Mucosa of gallbladder (tissue), 1 donor: ENCODE data around the gene GPR132. TPM values are rescaled to one million over a fixed set of nuclear protein-coding genes. Genes with fewer than 3 reads are reported as not detected.
"Not testable (repeated sequence)": the region's sequence is repeated elsewhere in the genome, so short reads cannot be mapped to it uniquely, and the experiment has no call there.

ENCODE experiments used
- DNase-seq: peaks from one replicate; pipeline ENCODE4 v3.0.0-alpha.2; 2020; ENCODE audit warnings: low spot score
- total RNA-seq: library from RNA; stranded (reverse); gene quantifications from one replicate; pipeline ENCODE4 v1.2.1, GENCODE V29; 2021
- donor health status: DM: no; HTN: no; CAD: no.

GPR132 gene, protein sequence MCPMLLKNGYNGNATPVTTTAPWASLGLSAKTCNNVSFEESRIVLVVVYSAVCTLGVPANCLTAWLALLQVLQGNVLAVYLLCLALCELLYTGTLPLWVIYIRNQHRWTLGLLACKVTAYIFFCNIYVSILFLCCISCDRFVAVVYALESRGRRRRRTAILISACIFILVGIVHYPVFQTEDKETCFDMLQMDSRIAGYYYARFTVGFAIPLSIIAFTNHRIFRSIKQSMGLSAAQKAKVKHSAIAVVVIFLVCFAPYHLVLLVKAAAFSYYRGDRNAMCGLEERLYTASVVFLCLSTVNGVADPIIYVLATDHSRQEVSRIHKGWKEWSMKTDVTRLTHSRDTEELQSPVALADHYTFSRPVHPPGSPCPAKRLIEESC
- 3.7 TPM for total RNA-seq

DNA sequence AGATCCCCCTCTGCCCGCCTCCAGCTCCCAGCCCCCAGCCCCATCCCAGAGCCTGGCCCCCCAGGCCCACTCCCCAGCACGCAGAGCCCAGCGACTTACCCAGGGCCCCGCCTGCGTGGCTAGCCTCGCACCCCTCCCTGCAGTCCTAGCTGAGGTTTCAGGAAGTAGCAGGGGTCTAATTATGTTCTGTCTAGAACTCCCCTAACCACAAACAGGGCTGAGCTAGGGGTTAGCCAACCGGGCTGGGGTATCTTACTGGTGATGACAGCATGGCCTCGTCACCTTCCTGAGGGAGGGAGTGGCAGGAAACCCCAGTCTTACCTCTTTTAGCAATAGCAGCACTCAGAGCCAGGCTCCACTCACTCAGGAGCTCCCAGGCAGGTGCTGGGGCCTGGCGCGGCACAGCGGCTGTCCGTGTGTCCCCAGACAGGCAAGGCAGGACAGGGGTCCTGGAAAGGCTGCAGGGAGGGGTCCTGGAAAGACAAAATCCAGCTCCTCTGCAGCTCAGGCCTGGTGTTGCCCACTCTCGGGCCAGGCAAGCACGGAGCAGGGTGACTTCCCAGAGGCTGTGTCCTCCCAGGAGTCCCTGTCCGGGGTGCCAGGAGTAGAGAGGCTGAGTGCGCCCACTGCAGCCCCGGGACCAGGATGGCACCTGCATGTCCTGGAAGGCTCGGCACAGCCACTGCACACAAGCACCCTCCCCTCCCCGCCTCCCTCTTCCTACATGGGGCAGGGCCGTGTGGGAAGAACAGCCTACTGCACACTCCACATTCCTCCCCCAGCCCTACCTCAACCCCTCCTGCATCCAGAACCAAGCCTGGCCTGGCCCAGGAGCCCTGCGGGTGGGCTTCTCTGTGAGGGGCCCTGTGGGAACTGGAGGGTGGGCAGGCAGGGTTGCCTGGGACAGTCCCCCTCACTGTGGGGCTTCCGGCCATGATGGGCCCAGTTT lies at the start of gene GPR132:
TSS of gene GPR132 (minus strand) at position 151 of the 949 bp plus-strand sequence. CDS start 10,010 bp downstream, outside the sequence.
- peak; percentile 66 for DNase-seq

DNA sequence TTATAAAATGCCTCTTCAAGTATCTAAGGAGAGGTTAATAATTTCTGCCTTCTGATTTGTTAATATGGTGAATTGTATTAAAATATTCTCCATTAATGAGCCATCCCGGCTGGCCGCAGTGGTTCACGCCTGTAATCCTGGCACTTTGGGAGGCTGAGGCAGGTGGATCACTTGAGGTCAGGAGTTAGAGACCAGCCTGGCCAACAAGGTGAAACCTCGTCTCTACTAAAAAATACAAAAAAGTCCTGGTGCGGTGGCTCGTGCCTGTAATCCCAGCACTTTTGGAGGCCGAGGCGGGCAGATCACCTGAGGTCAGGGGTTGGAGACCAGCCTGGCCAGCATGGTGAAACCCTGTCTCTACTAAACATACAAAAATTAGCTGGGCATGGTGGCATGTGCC lies 44.0 kb upstream of the GPR132 start:
- DNase-seq = not testable (repeated sequence)

DNA sequence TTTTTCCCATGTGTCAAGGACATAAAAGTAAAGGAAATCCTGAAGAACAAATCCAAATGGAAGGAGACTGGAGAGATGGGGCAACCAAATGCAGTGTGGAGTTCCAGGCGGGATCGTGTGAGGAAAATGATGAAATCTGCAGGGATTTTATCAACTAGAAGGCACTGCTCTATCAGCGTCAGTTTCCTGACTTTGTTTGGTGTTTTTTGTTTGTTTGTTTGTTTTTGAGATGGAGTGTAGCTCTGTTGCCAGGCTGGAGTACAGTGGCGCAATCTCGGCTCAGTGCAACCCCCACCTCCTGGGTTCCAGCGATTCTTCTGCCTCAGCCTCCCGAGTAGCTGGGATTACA lies 43.3 kb upstream of the GPR132 start:
- no peak for DNase-seq

DNA sequence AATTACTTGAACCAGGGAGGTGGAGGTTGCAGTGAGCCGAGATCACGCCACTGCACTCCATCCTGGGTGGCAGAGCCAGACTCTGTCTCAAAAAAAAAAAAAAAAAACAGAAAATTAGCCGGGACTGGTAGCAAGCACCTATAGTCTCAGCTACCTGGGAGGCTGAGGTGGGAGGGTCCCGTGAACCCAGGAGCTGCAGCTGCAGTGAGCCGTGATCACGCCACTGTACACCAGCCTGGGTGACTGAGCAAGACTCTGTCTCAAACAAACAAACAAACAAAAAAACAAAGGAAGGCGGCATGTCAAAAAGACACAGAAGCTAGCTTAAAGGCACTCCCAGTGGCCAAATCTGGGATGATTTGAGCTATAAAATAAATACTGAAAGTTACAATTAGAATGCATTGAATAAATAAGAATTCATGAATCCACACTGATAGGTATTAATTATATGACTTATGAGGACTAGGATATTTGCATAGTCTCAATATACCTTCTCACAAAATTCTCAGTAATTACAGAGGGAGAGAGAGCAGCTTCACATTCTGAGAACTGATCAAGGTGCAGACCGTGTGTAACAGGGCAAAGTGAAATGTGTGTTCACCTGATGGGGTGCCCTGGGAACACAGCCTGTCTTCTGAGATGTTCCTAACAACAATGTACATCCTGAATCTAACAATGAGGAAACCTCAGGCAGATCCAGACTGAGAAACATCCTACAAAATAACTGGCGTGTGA lies 42.7 kb upstream of the GPR132 start:
- DNase-seq = no peak

DNA sequence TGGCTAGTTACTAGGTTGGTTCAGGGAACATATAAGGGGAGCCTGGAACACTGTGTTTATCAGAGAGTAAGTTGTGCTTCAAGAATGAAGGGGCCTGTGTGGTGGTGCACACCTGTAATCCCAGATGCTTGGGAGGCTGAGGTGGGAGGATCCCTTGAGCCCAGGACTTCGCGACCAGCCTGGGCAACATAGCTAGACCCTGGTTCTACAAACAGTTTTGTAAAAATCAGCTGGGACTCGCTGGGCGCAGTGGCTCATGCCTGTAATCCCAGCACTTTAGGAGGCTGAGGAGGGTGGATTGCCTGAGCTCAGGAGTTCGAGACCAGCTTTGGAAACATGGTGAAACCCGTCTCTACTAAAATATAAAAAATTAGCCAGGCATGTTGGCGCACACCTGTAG lies 42.1 kb upstream of the GPR132 start:
- no peak for DNase-seq

DNA sequence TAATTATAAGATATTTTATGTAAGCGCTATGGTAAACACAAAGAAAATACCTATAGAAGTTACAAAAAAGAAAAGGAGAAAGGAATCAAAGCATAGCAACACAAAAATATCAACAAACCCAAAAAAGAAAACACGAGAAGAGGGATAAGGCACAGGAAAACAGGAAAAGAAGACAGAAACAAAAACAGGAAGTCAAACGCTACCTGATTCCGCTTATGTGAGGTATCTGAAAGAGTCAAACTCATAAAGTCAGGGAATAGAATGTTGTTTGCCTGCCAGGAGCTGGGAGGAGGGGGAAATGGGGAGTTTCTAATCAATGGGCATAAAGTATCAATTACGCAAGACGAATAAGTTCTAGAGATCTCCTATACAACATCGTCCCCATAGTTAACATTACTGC lies 39.9 kb upstream of the GPR132 start:
- no peak for DNase-seq

DNA sequence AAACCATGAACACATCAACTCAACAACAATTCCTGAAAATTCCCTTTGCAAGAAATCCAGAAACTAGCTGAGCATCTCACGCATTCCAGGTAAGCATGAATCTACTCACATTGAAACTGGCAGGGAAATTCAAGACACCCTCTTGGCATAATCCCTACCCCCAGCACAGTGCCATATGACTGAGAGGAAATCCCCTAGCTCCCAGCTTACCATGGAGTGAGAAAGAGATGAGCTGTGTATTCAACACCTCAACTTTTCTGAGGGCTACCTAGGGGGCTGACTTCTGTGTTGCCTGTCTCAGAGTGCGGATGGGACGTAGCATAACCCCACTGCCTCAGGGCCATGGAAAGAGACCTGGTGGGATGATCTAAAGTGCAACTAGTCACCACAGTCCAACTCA lies 37.7 kb upstream of the GPR132 start:
- no peak for DNase-seq

DNA sequence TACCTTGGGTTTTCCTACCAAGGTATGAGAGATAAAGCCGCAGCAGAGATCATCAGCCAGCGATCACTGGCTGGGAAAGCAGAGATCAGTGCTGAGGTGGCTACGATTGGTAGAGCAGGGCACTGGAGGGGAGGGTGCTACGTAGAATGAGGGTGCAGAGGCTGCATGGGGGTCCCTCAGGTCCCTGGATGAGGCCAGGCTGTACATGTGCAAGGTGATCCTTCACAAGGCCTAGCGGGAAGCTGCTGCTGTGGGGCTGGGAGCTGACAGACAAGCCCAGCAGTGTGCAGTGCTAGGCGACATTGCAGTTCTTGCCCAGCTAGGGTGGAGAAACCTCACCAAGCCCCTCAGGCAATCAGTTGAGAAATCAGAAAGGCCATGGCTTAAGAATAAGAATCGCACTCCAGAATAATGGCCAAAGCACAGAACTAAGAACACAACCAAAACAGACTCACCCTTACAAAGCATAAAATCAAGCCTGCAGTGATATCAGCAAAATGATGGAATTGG lies 37.2 kb upstream of the GPR132 start:
- no peak for DNase-seq

DNA sequence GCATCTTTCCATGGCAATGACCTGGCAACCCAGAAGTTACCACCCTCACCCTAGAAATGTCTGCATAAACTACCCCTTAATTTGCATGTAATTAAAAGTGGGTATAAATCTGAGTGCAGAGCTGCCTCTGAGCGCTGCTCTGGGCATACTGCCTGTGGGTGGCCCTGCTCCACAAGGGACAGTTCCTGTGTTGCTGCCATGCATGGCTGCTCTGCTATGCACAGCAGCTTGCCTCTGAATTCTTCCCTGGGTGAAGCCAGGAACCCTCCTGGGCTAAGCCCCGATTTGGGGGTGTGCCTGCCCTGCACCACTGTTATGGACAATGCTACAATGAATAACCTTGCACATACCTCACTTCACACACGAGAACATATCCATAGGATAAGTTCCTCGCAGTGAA lies 35.7 kb upstream of the GPR132 start:
- no peak for DNase-seq

DNA sequence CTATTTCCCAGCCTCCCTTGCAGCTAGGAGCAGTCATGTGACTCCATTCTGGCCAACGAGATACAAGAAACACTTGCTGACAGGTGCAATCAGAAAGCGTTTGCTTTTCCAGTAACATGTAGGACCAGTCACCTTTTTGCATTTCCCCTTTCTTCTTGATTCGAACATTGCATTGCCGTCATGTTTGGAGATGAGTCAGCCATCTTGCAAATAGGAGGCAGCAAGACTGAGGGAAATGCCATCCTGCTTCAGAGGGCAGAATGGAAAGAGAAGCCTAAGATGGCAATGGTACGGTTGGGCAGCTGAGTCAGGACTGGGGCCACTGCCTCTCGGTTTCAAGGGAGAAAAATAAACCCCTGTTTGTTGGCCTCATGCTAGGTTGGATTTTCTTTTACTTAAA lies 34.5 kb upstream of the GPR132 start:
- DNase-seq = no peak

DNA sequence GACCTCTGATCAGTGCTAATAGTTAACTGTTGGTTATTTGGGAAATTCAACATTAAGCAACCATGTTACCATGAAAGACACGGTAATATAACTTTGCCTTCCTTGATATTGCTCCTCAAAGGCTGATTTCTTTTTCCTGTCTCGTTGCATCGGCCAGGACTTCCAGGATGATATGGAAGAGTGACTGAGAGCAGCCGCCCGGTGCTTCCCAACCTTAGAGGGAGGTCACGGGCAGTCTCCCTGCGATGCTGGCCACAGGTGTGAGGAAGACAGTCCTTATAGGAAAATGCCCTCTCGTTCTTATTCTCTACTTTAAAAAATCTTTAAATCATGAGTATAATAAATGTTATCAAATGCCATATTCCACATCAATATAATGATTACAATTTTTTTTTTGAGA lies 33.1 kb upstream of the GPR132 start:
- DNase-seq = no peak

DNA sequence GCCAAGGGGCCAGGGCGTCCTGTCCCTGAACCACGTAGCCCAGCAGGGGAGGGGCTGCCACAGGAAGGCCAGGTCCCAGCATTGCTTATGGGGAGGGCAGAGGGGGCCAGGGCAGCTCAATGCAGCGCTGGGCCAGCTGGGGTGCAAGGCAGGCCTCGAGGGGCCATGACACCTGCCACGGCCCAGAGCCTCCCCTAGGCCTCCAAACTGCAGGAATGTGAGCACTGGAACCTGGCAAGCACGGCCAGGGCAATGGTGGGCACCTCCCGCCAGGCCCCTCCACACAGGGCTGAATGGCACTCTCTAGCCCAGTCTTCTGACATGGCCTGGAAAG lies 32.5 kb upstream of the GPR132 start:
- no peak for DNase-seq

DNA sequence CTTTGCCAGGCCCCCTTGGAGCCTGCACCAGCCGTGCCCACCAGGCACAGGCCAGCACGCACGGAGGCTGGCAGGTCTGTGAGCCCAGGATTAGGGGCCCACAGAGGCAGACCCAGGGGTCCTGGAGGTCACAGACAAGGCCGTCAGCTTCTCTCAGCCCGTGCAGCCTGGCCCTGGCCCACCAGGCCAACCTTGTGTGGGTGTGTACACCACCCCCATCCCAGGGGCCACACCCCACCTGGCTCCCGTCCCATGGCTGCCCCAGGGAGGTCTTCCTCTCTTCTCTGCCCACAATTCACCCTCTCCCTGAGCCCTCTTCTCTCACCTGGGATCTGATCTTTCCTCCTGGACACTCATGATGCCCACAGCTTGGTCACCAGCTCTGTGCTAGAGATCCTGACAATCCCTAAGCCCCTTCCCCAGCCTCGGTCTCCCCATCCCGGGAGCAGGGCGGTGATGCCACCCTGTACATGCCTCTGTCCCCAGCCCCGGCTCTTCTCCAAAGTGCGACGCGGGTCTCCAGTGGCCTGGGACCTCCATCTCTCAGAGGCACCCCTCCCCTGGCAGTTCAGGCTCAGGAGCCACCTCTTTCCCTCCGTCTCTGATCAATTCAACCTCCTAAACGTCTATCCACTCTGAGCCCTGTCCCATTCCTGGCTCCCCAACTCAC lies 31.1 kb upstream of the GPR132 start:
- no peak for DNase-seq

DNA sequence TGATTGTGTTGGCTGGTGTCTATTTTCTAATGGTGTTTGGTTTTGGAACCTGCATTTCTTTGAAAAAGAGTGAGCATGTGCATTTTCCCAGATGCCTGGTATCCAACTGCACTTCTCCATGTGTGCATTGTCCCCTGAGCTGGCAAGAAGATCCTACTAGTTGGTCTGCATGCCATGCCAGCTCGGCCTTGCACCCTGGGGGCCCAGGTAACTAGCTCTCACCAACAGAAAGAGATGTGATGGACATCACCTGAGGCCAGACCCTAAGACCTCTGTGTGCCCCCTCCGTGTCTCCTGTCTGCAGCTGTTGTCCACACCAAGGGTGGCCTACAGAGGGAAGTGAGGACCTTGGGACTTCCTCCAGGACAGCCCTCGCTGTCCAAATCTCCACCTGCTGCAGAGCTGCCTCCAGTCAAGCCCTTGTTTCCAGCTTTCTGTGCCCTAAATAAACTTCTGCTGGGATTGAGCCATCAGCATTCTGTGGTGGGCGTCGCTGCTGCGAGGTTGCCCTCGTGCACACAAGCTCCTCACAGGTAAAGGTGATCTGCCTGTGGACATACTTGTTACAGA lies 30.1 kb upstream of the GPR132 start:
- no peak for DNase-seq

DNA sequence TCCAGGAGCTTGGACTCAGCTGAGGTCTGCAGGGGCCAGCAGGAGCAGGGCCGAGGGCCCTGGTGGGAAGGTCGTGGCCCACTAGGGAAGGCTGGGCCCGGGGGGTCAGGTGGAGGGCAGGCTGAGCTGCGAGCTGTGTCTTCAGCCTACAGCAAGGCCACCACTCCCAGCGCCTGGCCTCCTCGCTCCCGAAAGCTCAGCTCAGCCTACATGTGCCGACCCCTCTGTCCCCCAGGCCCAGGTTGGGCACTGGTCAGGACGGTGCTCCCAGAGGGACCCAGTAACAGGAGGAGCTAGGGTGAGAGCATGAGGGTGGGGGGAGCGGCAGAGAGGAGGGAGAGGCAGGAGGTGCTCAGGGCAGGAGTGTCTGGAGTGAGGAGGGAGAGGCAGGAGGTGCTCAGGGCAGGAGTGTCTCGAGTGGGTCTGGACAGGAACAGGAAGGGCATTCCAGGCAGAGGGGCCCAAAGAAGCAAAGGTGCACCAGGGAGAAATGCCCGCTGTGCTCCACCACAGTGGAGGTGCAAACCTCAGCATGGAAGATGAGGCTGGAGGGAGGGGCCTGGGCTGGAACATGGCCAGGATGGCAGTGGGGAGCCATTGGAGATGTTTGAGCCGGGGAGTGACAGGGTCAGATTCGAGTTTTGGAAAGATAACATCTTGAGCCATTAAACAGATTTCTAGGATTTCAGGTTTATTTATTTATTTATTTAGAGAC lies 29.1 kb upstream of the GPR132 start:
- DNase-seq = no peak

DNA sequence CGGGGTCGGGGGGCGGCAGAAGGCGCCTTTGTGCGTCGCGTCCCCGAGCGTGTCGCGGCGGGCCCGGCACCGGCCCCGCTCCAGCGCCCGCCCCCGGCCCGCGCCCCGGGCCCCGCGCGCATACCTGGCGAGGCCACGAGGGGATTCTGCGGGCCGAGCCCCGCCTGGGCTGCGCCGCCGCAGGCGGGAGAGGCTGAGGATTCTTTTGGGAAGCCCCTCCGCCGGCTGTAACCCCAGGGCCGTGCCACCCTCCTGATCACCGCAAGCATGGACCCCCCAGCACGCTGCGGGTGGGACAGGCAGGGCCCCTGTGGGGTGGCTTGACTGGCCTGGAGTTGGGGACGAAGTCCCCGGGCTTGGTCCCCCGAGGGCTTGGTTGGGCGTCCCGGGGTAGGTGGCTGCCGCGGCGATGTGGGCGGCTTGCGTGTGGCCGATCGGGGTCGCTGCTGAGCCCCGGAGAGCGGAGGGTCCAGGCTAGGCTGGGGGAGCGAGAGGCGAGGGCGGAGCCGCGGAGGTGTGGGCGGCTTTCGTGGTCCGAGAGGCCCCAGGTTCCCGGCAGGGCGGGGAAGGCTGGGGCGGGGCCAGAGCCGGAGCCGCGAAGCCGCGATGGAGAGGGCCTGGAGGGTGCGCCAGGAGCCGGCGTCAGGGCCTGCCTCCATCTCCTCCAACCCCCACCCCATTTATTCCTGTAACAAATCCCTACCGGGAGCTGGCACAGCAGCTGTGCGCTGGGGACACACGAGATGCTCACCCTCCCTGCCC lies 28.4 kb upstream of the GPR132 start:
- DNase-seq = peak; percentile 55

DNA sequence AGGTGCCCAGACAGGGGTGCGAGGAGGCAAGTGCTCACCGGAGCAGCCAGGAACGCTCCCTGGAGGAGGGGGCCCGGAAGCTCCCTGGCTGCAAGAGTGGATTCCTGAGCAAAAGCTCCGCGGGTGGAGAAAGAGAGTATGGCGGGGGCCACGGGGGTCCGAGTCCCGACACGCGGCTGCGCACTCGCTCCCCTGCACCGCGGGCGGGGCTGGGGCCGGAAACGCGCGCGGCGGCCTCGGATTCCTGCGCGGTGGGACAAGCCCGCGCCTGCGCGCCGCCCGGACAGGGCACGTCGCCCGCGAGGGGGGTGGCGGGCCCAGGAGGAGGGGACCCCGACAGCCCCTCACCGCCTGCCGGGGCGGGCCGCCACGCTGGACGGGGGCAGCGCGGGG lies 27.8 kb upstream of the GPR132 start:
- DNase-seq = peak; percentile 47

DNA sequence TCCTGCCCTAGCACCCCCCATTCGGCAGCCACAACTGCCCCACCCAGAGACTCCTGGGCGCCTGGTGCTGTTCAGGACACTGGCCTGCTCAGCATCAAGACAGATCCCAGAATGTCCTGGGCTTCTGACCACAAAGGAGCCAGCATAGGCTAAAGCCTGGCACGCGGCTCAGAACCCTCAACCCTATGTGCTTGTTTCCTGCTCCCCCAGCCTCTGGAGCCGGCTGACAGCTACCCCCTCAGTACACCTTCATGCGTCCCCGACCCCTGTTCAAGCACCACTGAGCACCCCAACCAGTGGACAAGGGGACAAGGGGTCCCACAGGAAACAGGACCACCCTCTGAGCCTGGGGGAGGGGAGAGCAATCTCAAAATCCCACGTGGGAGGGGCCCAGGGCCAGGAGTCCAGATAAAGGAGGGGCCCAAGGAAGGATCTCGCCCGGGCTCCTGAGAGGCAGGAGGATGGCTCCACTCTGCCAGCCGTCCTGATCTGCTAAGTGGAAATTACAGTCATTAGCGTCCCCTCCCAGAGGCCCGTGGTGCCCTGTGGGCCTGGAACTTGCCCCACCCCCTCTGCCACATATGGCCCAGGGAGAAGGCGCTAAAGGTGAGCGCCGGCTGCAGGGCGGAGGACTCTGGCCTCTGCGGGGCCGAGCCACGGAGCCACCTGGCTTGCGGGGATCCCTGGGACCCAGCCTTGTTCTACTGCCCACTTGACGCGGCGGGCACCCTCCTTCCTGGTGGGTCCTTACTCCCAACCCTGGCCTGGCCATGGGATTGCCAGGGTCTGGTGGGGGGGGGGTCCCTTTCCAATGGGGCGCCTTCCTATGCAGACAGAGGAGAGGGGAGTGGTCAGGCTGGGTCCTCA lies 27.2 kb upstream of the GPR132 start:
- no peak for DNase-seq
